ENCODE results near the gene GABRD.

GRCh38 chr1:2052756-2053155, 33.6 kb downstream of the GABRD start:
- TF ChIP-seq POLR2A (IDR thresholded peaks at IDR 0.05; ENCODE audit: low read depth, low read length) (no peak), POLR2AphosphoS5 (IDR thresholded peaks at IDR 0.05; ENCODE audit: low read depth, low read length) (no peak), PAX5 (IDR thresholded peaks at IDR 0.05; ENCODE audit: insufficient read depth, low read length, severe bottlenecking) (no peak), TAF1 (IDR thresholded peaks at IDR 0.05; ENCODE audit: low read depth, low read length) (no peak), SPI1 (IDR thresholded peaks at IDR 0.05; ENCODE audit: low read depth, low read length) (no peak)

All from GM12891 (cell line).